ENCODE results near the gene FERMT3.

Gene FERMT3

DNA sequence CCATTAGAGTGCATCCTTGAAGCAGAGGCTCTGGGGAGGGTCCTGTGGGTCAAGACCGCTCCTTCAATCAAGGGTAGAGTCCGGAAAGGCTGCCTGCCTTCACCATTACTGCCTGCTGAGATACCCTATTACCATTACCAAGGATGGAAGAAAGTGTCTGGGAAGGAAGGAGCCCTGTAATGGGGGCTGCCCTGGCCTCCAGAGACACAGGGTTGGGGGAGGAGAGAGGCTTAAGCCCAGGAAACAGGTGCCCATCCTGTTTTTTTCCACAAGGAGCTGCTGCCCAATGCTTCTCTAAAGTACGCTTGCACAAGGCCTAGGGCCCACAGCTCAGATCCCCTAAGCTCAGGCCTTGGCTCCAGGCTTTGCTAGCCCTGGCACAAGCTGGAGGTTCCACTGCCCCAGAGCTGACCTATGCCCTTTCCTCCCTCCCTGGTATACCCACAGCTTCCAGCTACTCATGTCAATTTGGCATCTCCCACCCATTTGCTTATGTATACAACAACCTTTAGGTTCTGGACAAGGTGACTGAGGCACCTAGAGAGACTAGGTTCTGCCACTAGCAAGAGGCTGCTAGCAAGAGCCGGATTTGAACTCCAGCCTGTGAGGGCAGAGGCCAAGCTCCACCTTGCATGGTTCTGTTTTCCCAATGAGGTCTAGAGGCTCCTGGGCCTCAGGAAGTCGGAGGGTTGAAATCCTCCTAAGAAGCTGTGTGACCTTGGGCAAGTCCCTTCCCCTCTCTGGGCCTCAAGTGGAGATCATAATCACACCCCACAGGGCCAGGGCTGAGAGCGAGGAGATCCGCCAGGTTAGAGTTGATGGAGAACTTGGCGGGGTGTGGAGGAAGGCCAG lies 43.3 kb downstream of the FERMT3 start:
- no peak for TF ChIP-seq TAF1 (IDR thresholded peaks at IDR 0.05; ENCODE audit: borderline replicate concordance, insufficient read depth, low read length)
- TF ChIP-seq FOXP2 (optimal IDR thresholded peaks at IDR 0.05; ENCODE audit: borderline replicate concordance, extremely low read depth, extremely low read length, insufficient read depth): no peak
- TF ChIP-seq, protein P1, sequence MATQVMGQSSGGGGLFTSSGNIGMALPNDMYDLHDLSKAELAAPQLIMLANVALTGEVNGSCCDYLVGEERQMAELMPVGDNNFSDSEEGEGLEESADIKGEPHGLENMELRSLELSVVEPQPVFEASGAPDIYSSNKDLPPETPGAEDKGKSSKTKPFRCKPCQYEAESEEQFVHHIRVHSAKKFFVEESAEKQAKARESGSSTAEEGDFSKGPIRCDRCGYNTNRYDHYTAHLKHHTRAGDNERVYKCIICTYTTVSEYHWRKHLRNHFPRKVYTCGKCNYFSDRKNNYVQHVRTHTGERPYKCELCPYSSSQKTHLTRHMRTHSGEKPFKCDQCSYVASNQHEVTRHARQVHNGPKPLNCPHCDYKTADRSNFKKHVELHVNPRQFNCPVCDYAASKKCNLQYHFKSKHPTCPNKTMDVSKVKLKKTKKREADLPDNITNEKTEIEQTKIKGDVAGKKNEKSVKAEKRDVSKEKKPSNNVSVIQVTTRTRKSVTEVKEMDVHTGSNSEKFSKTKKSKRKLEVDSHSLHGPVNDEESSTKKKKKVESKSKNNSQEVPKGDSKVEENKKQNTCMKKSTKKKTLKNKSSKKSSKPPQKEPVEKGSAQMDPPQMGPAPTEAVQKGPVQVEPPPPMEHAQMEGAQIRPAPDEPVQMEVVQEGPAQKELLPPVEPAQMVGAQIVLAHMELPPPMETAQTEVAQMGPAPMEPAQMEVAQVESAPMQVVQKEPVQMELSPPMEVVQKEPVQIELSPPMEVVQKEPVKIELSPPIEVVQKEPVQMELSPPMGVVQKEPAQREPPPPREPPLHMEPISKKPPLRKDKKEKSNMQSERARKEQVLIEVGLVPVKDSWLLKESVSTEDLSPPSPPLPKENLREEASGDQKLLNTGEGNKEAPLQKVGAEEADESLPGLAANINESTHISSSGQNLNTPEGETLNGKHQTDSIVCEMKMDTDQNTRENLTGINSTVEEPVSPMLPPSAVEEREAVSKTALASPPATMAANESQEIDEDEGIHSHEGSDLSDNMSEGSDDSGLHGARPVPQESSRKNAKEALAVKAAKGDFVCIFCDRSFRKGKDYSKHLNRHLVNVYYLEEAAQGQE (IDR thresholded peaks at IDR 0.05; ENCODE audit: insufficient read depth in 1 of 2, low read depth in 2 of 2, low read length in 2 of 2): no peak
- TF ChIP-seq POLR2AphosphoS5 (IDR thresholded peaks at IDR 0.05; ENCODE audit: low read depth, low read length): no peak
- TF ChIP-seq SIN3A (IDR thresholded peaks at IDR 0.05; ENCODE audit: borderline replicate concordance, insufficient read depth, low read length): no peak

DNA sequence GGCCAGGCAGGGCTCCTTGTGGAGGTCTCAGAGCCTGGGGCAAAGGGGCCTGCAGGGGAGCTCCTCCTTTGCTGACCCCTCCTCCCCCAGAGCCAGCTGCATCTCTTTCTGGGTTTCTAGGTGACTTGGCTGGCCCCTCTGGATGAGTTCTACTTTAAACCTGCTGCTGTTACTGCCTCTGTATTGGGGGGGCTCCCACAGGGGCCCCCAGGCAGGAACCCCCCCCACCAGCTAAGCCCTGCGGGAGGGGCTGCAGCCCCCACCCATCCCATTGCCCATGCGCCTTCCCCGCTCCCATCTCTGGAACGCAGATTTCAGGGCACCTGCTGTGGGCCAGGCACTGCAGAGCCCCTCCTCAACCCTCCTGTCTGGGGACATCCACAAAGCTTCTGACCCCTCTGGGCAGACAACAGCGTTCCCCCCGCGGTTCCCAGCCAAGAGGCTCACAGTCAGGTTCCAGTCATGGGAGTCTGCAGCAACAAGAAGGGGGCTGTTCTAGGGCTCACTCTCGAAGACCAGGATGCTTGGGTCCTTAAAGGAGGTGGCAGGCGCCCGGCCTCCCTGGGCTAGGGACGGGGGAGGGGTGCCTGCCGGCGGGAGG lies 44.0 kb downstream of the FERMT3 start:
- no peak for TF ChIP-seq SIN3A (IDR thresholded peaks at IDR 0.05; ENCODE audit: borderline replicate concordance, insufficient read depth, low read length)
- TF ChIP-seq TAF1 (IDR thresholded peaks at IDR 0.05; ENCODE audit: borderline replicate concordance, insufficient read depth, low read length): no peak
- no peak for TF ChIP-seq FOXP2 (optimal IDR thresholded peaks at IDR 0.05; ENCODE audit: borderline replicate concordance, extremely low read depth, extremely low read length, insufficient read depth)
- TF ChIP-seq, protein P1 (IDR thresholded peaks at IDR 0.05; ENCODE audit: insufficient read depth in 1 of 2, low read depth in 2 of 2, low read length in 2 of 2): no peak
- no peak for TF ChIP-seq POLR2AphosphoS5 (IDR thresholded peaks at IDR 0.05; ENCODE audit: low read depth, low read length)

DNA sequence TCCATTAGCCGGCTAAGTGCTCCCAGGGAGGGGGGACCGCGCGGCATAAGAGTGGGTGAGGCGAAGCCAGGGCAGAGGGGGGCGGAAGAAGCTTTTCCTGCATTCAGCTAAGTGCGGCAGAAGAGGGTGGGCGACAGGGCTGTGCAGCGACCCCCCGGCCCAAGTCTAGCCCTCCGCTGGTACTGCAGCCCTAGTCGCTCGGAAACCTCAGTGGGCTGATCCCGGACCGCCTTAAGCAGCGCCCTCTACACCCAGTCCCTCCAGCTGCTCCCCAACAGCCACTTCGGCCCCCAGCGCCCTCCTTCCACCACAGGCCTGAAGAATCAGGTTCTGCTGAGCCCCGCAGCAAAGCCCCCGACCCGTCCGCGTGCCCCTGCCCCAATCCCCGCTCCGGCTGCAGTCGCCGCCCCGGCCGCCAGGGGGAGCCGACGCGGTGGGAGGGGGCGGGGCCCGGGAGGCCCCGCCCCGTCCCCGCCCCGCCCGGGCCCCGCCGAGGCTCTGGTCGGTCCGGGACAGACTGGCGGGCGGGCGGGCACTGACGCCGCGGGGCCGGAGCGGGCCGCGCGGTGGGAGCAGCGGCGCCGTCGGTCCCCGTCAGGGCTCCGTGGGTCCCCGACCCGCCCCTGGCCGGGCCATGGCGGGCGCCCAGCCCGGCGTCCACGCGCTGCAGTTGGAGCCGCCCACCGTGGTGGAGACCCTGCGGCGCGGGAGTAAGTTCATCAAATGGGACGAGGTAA lies 44.7 kb downstream of the FERMT3 start, which contains the start of gene PLCB3:
Gene PLCB3, plus strand, starts transcription at position 515 of the 737 bp plus-strand sequence. Its CDS starts 120 bp downstream, at position 635.
- peak; percentile 7; the same call in 1 of the 2 replicates for TF ChIP-seq SIN3A (IDR thresholded peaks at IDR 0.05; ENCODE audit: borderline replicate concordance, insufficient read depth, low read length)
- TF ChIP-seq TAF1 (IDR thresholded peaks at IDR 0.05; ENCODE audit: borderline replicate concordance, insufficient read depth, low read length): peak; percentile 61; the same call in 1 of the 2 replicates
- peak; percentile 39; the same call in 1 of the 2 replicates for TF ChIP-seq POLR2AphosphoS5 (IDR thresholded peaks at IDR 0.05; ENCODE audit: low read depth, low read length)
- no peak for TF ChIP-seq FOXP2 (optimal IDR thresholded peaks at IDR 0.05; ENCODE audit: borderline replicate concordance, extremely low read depth, extremely low read length, insufficient read depth)
- TF ChIP-seq, protein P1 (IDR thresholded peaks at IDR 0.05; ENCODE audit: insufficient read depth in 1 of 2, low read depth in 2 of 2, low read length in 2 of 2): peak in 1 of 2 experiments; percentile 58; a peak in 1 of 4 replicates

DNA sequence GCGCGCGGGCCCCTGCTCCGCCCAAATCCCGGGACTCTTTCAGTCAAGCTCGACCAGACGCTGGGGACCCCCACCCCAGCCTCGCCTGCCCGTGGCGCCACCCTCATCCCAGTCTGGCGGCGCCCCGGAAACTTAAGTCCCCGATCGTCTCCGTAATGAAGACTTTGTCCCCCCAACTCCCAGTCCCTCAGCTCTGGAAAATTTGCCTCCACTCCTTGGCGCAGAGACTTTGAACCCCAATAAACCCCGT lies 45.2 kb downstream of the FERMT3 start:
- no peak for TF ChIP-seq TAF1 (IDR thresholded peaks at IDR 0.05; ENCODE audit: borderline replicate concordance, insufficient read depth, low read length)
- TF ChIP-seq POLR2AphosphoS5 (IDR thresholded peaks at IDR 0.05; ENCODE audit: low read depth, low read length): no peak
- TF ChIP-seq, protein P1 (IDR thresholded peaks at IDR 0.05; ENCODE audit: insufficient read depth in 1 of 2, low read depth in 2 of 2, low read length in 2 of 2): no peak
- 0 out of 2 replicates have a peak, but pooled peaks have one; percentile 0 for TF ChIP-seq SIN3A (IDR thresholded peaks at IDR 0.05; ENCODE audit: borderline replicate concordance, insufficient read depth, low read length)
